HL-60 (cell line): Measurements from ENCODE around the gene SEPSECS.

Experiments
- DNase-seq, 2 experiments: peaks; one replicate each; pipeline ENCODE4 v3.0.0-alpha.2; 2010 to 2020; ENCODE audit warnings: low read depth in 1 of 2, low spot score in 1 of 2
- H3K27ac ChIP-seq: fragments of 250-450 bp; sonication (Bioruptor Pico); replicated peaks from 2 replicates; pipeline ENCODE4 v1.5.1; 2020; ENCODE audit warnings: mild to moderate bottlenecking, moderate library complexity
- H3K27me3 ChIP-seq: fragments of 250-450 bp; sonication (Bioruptor Pico); 2 replicates; pipeline ENCODE4 v1.5.1; 2021; ENCODE audit warnings: mild to moderate bottlenecking, moderate library complexity; ENCODE audit not compliant: insufficient read depth, poor library complexity, severe bottlenecking
- H3K4me3 ChIP-seq: replicated peaks from 2 replicates; pipeline ENCODE4 v1.5.1; 2011; ENCODE audit warnings: mild to moderate bottlenecking, control low read depth, low read length; ENCODE audit not compliant: insufficient read depth
- GABPA ChIP-seq: IDR thresholded peaks from 2 replicates; pipeline ENCODE4 v1.6.1; 2012; ENCODE audit warnings: low read depth
- POLR2AphosphoS5 ChIP-seq: IDR thresholded peaks from 2 replicates; pipeline ENCODE4 v1.6.1; 2012; ENCODE audit warnings: low read depth
- REST ChIP-seq: IDR thresholded peaks from 2 replicates; pipeline ENCODE4 v1.6.1; 2012; ENCODE audit warnings: low read depth; ENCODE audit not compliant: insufficient replicate concordance
- SPI1 ChIP-seq: IDR thresholded peaks from 2 replicates; pipeline ENCODE4 v1.6.1; 2012; ENCODE audit warnings: low read depth, mild to moderate bottlenecking, borderline replicate concordance
- TF ChIP-seq, protein P1 (sequence below): IDR thresholded peaks from one replicate; pipeline ENCODE4 v1.5.1; 2011; ENCODE audit warnings: low read length, control low read depth, inconsistent platforms; ENCODE audit not compliant: insufficient read depth

Gene SEPSECS

GRCh38 chr4:25101836-25102235, 58.4 kb downstream of the SEPSECS start:
- TF ChIP-seq REST = no peak
- no peak for TF ChIP-seq POLR2AphosphoS5
- no peak for TF ChIP-seq GABPA
- TF ChIP-seq SPI1 = no peak
- TF ChIP-seq, protein P1, sequence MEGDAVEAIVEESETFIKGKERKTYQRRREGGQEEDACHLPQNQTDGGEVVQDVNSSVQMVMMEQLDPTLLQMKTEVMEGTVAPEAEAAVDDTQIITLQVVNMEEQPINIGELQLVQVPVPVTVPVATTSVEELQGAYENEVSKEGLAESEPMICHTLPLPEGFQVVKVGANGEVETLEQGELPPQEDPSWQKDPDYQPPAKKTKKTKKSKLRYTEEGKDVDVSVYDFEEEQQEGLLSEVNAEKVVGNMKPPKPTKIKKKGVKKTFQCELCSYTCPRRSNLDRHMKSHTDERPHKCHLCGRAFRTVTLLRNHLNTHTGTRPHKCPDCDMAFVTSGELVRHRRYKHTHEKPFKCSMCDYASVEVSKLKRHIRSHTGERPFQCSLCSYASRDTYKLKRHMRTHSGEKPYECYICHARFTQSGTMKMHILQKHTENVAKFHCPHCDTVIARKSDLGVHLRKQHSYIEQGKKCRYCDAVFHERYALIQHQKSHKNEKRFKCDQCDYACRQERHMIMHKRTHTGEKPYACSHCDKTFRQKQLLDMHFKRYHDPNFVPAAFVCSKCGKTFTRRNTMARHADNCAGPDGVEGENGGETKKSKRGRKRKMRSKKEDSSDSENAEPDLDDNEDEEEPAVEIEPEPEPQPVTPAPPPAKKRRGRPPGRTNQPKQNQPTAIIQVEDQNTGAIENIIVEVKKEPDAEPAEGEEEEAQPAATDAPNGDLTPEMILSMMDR = no peak
- Histone ChIP-seq H3K27ac (no peak overlapping the region), H3K4me3 (no peak overlapping the region), H3K27me3 (no peaks in the 10 kb centered on the region)
- DNase-seq = no peak

- Histone ChIP-seq H3K4me3 (no peak overlapping the region), H3K27ac (no peak overlapping the region), H3K27me3 (no peaks in the 10 kb centered on the region)
- no peak for DNase-seq
- TF ChIP-seq, protein P1 = no peak
- TF ChIP-seq SPI1 (no peak), GABPA (no peak), POLR2AphosphoS5 (no peak), REST (no peak)
Measured at GRCh38 chr4:25100710-25101109, 59.5 kb downstream of the SEPSECS start.

DNA sequence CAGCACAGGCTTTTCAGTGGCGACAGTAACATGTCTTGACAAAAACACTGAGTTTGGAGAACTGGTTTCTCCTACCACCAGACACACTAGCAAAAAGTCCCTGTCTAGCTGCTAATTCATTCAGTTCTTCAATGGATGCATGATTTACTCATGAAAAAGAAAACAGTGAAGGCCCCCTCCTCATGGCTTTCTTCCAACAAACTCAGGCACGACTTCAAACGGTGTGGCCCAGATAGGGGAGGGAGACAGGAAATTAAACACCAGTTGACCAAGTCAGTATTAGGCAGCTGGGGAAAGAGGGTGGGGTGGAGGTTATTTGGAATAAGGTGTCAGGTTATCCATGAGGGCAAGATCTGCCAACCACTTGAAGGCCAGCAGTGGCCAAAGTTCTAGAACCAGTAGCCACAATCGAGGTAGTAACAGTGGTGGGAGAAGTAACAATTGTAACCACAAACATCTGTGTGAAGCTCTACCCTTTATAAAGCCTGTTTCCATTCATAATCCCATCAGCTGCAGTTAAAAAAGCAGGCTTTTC, 60.2 kb downstream of the SEPSECS start:
- Histone ChIP-seq H3K27ac (no peak overlapping the region), H3K27me3 (no peaks in the 10 kb centered on the region), H3K4me3 (no peak overlapping the region)
- DNase-seq = no peak
- no peak for TF ChIP-seq GABPA
- no peak for TF ChIP-seq SPI1
- no peak for TF ChIP-seq POLR2AphosphoS5
- no peak for TF ChIP-seq REST
- TF ChIP-seq, protein P1 = no peak
